ENCODE results near the gene CS.

GRCh38 chr12:56317675-56318074 is 17.5 kb upstream of the CS start:
- TF ChIP-seq CTCF (IDR thresholded peaks at IDR 0.05) (no peak), POLR2A (IDR thresholded peaks at IDR 0.05) (no peak)

Measured in esophagus squamous epithelium (tissue), 4 donors.